ENCODE results near the gene CDK4.

Gene CDK4

GRCh38 chr12:57769594-57769993 is 17.5 kb upstream of the CDK4 start:
- H3K4me3 ChIP-seq (ENCODE audit: low read length), result no peak overlapping the region
- H3F3A ChIP-seq (ENCODE audit: insufficient read depth, low read length), result peaks cover 4% of the 10 kb centered on the region; the same call in 1 of the 2 replicates
- peaks cover 8% of the 10 kb centered on the region; the same call in 1 of the 2 replicates for H3K4me1 ChIP-seq (ENCODE audit: low read length)
- H3K9ac ChIP-seq (ENCODE audit: low read length), result no peak overlapping the region
- no peaks in the 10 kb centered on the region for H4K20me1 ChIP-seq (ENCODE audit: insufficient read depth, low read length)
- TF ChIP-seq CTCF (IDR thresholded peaks at IDR 0.05; ENCODE audit: low read length) (no peak), EZH2phosphoT487 (IDR thresholded peaks at IDR 0.05; ENCODE audit: low read length) (no peak), EZH2 (optimal IDR thresholded peaks at IDR 0.05; ENCODE audit: low read depth, low read length) (no peak)
- no peaks in the 10 kb centered on the region for H3K9me2 ChIP-seq (replicated peaks; ENCODE audit: insufficient read depth, low read length)
- no peaks in the 10 kb centered on the region; the same call in 1 of the 2 replicates for H3K36me3 ChIP-seq (replicated peaks; ENCODE audit: insufficient read depth, low read length)
- H3K27me3 ChIP-seq (replicated peaks; ENCODE audit: insufficient read depth, low read length), result peaks cover 25% of the 10 kb centered on the region
- no peak overlapping the region for H3K27ac ChIP-seq (ENCODE audit: low read length)
- H3K4me2 ChIP-seq (ENCODE audit: low read depth, low read length), result no peak overlapping the region
- H2AFZ ChIP-seq (ENCODE audit: low read length), result no peak overlapping the region
- no peaks in the 10 kb centered on the region for H3K9me3 ChIP-seq (replicated peaks; ENCODE audit: insufficient read depth, low read length)
- no peak for DNase-seq
- peaks cover 12% of the 10 kb centered on the region for H3K79me2 ChIP-seq (ENCODE audit: low read length)

DNA sequence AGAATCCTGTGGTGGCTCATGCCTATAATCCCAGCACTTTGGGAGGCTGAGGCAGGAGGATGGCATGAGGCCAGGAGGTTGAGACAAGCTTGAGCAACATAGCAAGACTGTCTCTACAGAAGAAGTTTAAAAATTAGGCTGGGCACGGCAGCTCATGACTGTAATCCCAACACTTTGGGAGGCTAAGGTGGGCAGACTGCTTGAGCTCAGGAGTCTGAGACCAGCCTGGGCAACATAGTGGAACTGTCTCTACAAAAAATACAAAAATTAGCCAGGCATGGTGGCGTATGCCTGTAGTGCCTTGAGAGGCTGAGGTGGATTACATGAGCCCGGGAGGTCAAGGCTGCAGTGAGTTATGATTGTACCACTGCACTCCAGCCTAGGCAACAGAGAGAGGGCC is 15.8 kb upstream of the CDK4 start:
- H3K27ac ChIP-seq (ENCODE audit: low read length), result no peak overlapping the region
- TF ChIP-seq EZH2 (optimal IDR thresholded peaks at IDR 0.05; ENCODE audit: low read depth, low read length), result no peak
- H3F3A ChIP-seq (ENCODE audit: insufficient read depth, low read length), result peaks cover 4% of the 10 kb centered on the region; the same call in 1 of the 2 replicates
- H3K9me2 ChIP-seq (replicated peaks; ENCODE audit: insufficient read depth, low read length), result no peaks in the 10 kb centered on the region
- no peak overlapping the region for H3K9ac ChIP-seq (ENCODE audit: low read length)
- H3K36me3 ChIP-seq (replicated peaks; ENCODE audit: insufficient read depth, low read length), result no peaks in the 10 kb centered on the region; the same call in 1 of the 2 replicates
- no peaks in the 10 kb centered on the region for H3K9me3 ChIP-seq (replicated peaks; ENCODE audit: insufficient read depth, low read length)
- H3K4me1 ChIP-seq (ENCODE audit: low read length), result peaks cover 10% of the 10 kb centered on the region; the same call in 1 of the 2 replicates
- H3K4me2 ChIP-seq (ENCODE audit: low read depth, low read length), result no peak overlapping the region
- peaks cover 34% of the 10 kb centered on the region for H3K27me3 ChIP-seq (replicated peaks; ENCODE audit: insufficient read depth, low read length)
- DNase-seq, result no peak
- no peak overlapping the region for H3K4me3 ChIP-seq (ENCODE audit: low read length)
- H2AFZ ChIP-seq (ENCODE audit: low read length), result no peak overlapping the region
- peaks cover 12% of the 10 kb centered on the region for H3K79me2 ChIP-seq (ENCODE audit: low read length)
- no peaks in the 10 kb centered on the region for H4K20me1 ChIP-seq (ENCODE audit: insufficient read depth, low read length)

DNA sequence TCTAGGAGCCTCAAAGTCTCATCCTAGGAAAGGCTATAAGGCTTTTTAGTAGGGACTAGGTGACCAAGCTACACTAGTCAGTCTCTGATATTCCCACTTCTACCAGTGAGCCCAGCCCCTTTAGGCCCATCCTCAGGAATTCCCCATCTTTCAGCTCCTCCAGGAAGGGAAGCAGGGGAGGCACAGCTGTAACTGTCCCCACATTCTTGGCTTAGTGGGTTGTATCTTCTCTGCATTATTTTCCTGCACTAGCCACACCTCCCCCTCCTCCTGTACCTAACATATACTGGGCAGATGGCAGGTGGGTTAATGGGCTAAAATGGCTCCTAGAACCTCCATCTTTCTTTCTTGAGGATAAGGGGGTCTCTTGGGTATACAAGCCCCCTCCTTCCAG is 15.2 kb upstream of the CDK4 start:
- Histone ChIP-seq H3F3A (ENCODE audit: insufficient read depth, low read length) (peaks cover 4% of the 10 kb centered on the region; the same call in 1 of the 2 replicates), H3K27ac (ENCODE audit: low read length) (no peak overlapping the region), H3K9me2 (replicated peaks; ENCODE audit: insufficient read depth, low read length) (no peaks in the 10 kb centered on the region), H3K4me1 (ENCODE audit: low read length) (peaks cover 10% of the 10 kb centered on the region; the same call in 1 of the 2 replicates), H3K36me3 (replicated peaks; ENCODE audit: insufficient read depth, low read length) (no peaks in the 10 kb centered on the region; the same call in 1 of the 2 replicates), H3K9me3 (replicated peaks; ENCODE audit: insufficient read depth, low read length) (no peaks in the 10 kb centered on the region), H3K27me3 (replicated peaks; ENCODE audit: insufficient read depth, low read length) (peaks cover 34% of the 10 kb centered on the region), H3K79me2 (ENCODE audit: low read length) (peaks cover 12% of the 10 kb centered on the region), H2AFZ (ENCODE audit: low read length) (no peak overlapping the region), H3K9ac (ENCODE audit: low read length) (no peak overlapping the region), H4K20me1 (ENCODE audit: insufficient read depth, low read length) (no peaks in the 10 kb centered on the region), H3K4me3 (ENCODE audit: low read length) (no peak overlapping the region), H3K4me2 (ENCODE audit: low read depth, low read length) (no peak overlapping the region)
- TF ChIP-seq EZH2phosphoT487 (IDR thresholded peaks at IDR 0.05; ENCODE audit: low read length) (no peak), EZH2 (optimal IDR thresholded peaks at IDR 0.05; ENCODE audit: low read depth, low read length) (no peak), CTCF (IDR thresholded peaks at IDR 0.05; ENCODE audit: low read length) (no peak)
- no peak for DNase-seq
